Aorta (tissue), 5 donors: Measurements from ENCODE around the gene EGFL7. TPM values are rescaled to one million over a fixed set of nuclear protein-coding genes. Genes with fewer than 3 reads are reported as not detected.
A peak's percentile ranks its signal among the peaks of the same experiment; 100 is the strongest.

Source experiments
- ATAC-seq: fragments of 200-7000 bp; cut with Tn5 transposase; one replicate; pipeline ENCODE4 v1.9.1; 2022; ENCODE audit warnings: moderate library complexity; ENCODE audit not compliant: low FRiP score
- DNase-seq, 2 donors: peaks; one replicate each; pipeline ENCODE4 v3.0.0-alpha.2; 2020
- H3K27ac ChIP-seq, 2 donors: one replicate each; pipeline ENCODE4 v1.5.1; 2013; ENCODE audit warnings: low read length in 2 of 2, mild to moderate bottlenecking in 2 of 2, moderate library complexity in 2 of 2, control low read depth in 1 of 2, inconsistent platforms in 1 of 2, low read depth in 1 of 2
- H3K27me3 ChIP-seq, 2 donors: one replicate each; pipeline ENCODE4 v1.6.1; 2013; ENCODE audit warnings: control low read depth in 1 of 2, low read length in 1 of 2, mild to moderate bottlenecking in 1 of 2, moderate library complexity in 1 of 2; ENCODE audit not compliant: insufficient read depth in 2 of 2, control insufficient read depth in 1 of 2
- H3K36me3 ChIP-seq, 2 donors: one replicate each; pipeline ENCODE4 v1.6.1; 2013; ENCODE audit warnings: control low read depth in 1 of 2, low read length in 1 of 2, mild to moderate bottlenecking in 1 of 2; ENCODE audit not compliant: insufficient read depth in 2 of 2, control insufficient read depth in 1 of 2
- H3K4me1 ChIP-seq, 2 donors: one replicate each; pipeline ENCODE4 v1.6.1; 2013; ENCODE audit warnings: low read length in 2 of 2, control low read depth in 1 of 2, mild to moderate bottlenecking in 1 of 2, moderate library complexity in 1 of 2; ENCODE audit not compliant: insufficient read depth in 2 of 2, control insufficient read depth in 1 of 2
- H3K4me3 ChIP-seq, 2 donors: one replicate each; pipeline ENCODE4 v1.5.1; 2013; ENCODE audit warnings: low read length in 2 of 2, control low read depth in 1 of 2, mild to moderate bottlenecking in 1 of 2
- H3K9me3 ChIP-seq: one replicate; pipeline ENCODE4 v1.6.1; 2013; ENCODE audit warnings: mild to moderate bottlenecking, low read length; ENCODE audit not compliant: control insufficient read depth
- WGBS, 2 donors: extraction: QIAGEN DNeasy Blood & Tissue Kit; methylation state at CpG; one replicate each; pipeline ENCODE4 v1.1.7; 2013; 5-methylcytosine and 5-hydroxymethylcytosine counted together
- intact Hi-C, 2 donors: fragments of 100-400 bp; cut with DNase I; formaldehyde crosslinking; loops; one replicate each; pipeline versions ENCODE4 v1.14.2 to v1.15.0; 2022
- polyA plus RNA-seq, 2 donors: library from polyadenylated mRNA; stranded (reverse); fragments of 200-250 nt; gene quantifications; one replicate each; pipeline ENCODE4 v1.2.3, GENCODE V29; 2013
- total RNA-seq, 2 donors: library from RNA; stranded (reverse); fragmentation: NEBNext Ultra II Directional; extraction: Animal tissue kit (Norgen Biotek cat#: 25700); gene quantifications; one replicate each; pipeline ENCODE4 v1.2.1, GENCODE V29; 2021
- donor health status: healthy with polysubstance abuse.
- donor health status: Bipolar disorder and iron deficiency.
- donor health status: DM: no; HTN: no; CAD: no.
- donor health status: DM: no; HTN: no; CAD: no.
- donor health status: DM: yes; HTN: yes; CAD: no.

Gene EGFL7
- total and polyA plus RNA-seq, 4 donors = 13.1 to 308 (median 55.3) TPM

DNA sequence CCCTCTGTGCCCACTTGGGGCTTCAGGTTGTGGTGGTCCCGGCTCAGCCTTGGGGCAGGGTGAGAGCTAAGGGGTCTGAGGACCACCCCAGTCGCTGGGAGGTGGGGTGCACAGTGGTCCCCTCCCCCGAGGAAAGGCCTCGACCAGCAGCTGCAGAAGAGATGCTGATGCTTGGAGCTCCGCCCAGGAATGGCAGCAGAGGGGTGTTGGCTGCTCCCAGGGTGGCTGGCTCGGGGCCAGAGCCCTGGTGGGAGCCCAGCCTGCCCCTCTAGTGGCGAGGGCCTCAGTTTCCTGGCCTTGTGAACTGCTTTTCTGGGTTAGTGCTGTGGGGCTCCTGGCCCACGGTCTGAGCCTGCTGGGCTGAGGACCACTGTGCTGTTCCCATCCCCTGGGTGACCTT lies 50.8 kb downstream of the EGFL7 start:
- intact Hi-C loops = no loop called here
- DNase-seq (no peak), ATAC-seq (peak; percentile 16)
- Histone ChIP-seq H3K27ac (no peak overlapping the region), H3K27me3 (no peaks in the 10 kb centered on the region), H3K36me3 (no peaks in the 10 kb centered on the region), H3K9me3 (no peaks in the 10 kb centered on the region), H3K4me1 (no peaks in the 10 kb centered on the region), H3K4me3 (no peak overlapping the region)
- 72 to 73% methylated on average over 8 of the region's 8 CpGs for WGBS, 2 donors

DNA sequence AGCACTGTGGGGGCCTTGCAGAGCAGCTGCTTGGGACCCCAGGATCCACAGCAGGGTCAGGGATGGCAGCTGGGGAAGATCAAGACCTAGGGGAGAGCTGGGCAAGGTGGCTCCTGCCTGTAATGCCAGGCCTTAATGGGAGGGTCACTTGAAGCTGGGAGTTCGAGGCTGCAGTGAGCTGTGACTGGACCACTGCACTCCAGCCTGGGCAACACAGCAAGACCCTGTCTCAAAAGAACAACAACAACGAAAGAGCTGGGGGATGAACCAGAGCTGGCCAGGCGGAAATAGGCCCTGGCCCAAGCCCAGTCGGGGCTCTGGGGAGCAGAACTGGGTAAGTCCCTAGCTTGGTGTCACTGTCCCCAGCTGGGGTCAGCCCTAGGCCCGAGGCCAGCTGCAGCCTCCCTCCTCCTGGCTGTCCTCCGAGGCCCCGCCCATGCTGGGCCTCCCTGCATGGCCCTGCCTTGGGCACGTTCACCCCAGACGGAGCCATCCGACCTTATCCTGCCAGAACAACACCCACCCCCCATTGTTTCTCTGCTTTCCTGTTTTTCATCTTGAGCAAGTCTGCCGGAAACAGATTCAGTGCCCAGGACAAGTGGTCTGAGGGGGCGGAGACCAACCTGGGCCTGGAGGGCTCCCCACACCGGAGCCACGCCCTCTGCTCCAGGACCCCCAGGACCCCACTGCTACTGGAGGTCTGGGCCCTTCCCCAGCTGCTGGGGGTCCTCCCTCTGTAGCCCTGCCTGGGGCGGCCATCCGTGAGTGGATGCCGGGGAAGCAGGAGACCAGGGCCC lies 51.6 kb downstream of the EGFL7 start:
- H3K27me3 ChIP-seq = no peaks in the 10 kb centered on the region
- no peak for DNase-seq
- 80 to 89% methylated on average over 15 to 17 of the region's 17 CpGs for WGBS, 2 donors
- no peaks in the 10 kb centered on the region for H3K36me3 ChIP-seq
- peak; percentile 58 for ATAC-seq
- no peak overlapping the region for H3K27ac ChIP-seq
- intact Hi-C loops = no loop called here
- no peaks in the 10 kb centered on the region for H3K4me1 ChIP-seq
- no peaks in the 10 kb centered on the region for H3K9me3 ChIP-seq
- no peak overlapping the region for H3K4me3 ChIP-seq

DNA sequence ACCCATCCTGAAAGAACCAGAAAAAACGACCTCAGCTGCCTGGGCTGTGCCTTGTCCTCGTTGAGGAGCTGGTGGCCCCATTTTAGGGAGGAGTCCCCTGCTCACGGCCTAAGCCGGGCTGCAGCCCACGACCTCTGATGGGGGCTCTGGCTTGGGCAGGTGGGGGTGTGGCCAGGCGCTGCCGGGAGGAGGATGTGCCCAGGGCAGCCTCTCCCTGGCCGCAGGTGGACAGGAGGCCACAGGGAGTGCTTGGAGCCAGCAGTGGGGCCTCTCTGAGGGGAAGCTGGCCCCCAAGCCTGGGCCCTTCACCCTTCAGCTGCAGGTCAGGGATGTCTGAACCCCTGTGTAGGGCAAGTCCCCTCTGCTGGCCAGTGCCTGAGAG lies 52.2 kb downstream of the EGFL7 start:
- H3K4me3 ChIP-seq = no peak overlapping the region
- H3K27me3 ChIP-seq = no peaks in the 10 kb centered on the region
- no peaks in the 10 kb centered on the region for H3K36me3 ChIP-seq
- ATAC-seq (no peak), DNase-seq (no peak)
- 77 to 79% methylated on average over 8 of the region's 8 CpGs for WGBS, 2 donors
- H3K9me3 ChIP-seq = no peaks in the 10 kb centered on the region
- intact Hi-C loops = no loop called here
- no peaks in the 10 kb centered on the region for H3K4me1 ChIP-seq
- H3K27ac ChIP-seq = no peak overlapping the region

DNA sequence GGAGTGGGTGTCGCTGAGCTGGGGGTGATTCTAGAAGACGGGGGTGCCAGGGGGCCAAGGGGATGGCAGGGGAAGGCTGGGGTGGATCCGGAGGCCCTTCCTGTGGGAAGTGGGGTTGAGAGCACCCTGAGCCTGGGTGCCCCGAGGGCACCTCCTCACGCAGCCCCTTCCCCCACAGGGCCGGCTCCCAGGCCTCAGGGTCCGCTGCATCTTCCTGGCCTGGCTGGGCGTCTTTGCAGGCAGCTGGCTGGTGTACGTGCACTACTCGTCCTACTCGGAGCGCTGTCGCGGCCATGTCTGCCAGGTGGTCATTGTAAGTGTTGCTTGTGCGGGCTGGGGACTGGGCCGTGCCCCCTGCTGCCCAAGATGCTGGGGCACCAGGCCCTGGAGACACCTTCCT lies 54.7 kb downstream of the EGFL7 start:
- H3K36me3 ChIP-seq = no peaks in the 10 kb centered on the region
- H3K4me3 ChIP-seq = no peak overlapping the region
- intact Hi-C loops = no loop called here
- no peaks in the 10 kb centered on the region for H3K9me3 ChIP-seq
- no peak overlapping the region for H3K27ac ChIP-seq
- WGBS, 2 donors = 89 to 93% methylated on average over 15 to 16 of the region's 16 CpGs
- ATAC-seq (no peak), DNase-seq (no peak)
- H3K4me1 ChIP-seq = no peaks in the 10 kb centered on the region
- H3K27me3 ChIP-seq = no peaks in the 10 kb centered on the region

DNA sequence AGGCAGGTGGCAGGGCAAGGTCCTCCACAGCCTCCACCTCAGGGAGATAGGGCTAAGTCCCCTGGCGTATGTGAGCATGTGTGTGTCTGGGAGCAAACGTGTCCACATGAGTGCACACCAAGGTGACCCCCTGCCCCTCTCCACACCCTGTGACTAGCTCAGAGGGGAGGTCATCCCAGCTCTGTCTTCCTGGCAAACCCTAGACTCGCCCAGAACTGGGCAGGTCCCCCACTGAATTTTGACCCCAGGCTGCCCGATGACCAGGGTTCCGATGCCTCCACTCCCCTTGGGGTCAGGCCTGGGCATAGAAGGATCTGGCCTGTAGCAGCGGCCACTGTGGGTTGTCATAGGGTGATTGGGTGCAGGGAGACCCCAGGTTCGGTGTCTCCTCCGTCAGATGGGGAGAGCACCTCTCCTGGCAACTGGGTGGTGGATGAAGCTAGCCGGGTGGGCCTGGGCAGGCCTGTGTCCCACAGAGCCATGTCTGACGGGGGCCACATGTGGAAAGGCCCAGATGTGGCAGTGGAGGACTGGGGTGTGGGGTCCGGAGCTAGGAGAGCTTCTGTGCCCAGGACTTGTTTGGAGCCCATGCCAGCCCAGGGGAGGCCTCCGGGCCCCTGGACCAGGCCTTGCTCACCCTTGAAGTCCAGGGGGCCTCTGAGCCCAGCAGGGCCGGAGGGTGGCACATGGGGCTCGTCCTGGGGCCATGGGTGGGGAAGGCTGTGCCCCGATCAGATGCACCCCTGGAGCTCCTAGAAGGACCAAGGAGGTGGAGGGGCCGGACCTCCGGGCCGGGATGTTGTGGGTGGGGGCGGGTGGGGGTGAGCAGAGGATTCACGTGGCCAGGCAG lies 55.9 kb downstream of the EGFL7 start:
- Histone ChIP-seq H3K27me3 (no peaks in the 10 kb centered on the region), H3K4me3 (no peak overlapping the region), H3K27ac (no peak overlapping the region), H3K9me3 (no peaks in the 10 kb centered on the region), H3K4me1 (no peaks in the 10 kb centered on the region), H3K36me3 (peaks cover 0 to 3% of the 10 kb centered on the region in 2 donors)
- DNase-seq (no peak), ATAC-seq (no peak)
- intact Hi-C loops = no loop called here
- WGBS, 2 donors = 82 to 84% methylated on average over 20 of the region's 20 CpGs

DNA sequence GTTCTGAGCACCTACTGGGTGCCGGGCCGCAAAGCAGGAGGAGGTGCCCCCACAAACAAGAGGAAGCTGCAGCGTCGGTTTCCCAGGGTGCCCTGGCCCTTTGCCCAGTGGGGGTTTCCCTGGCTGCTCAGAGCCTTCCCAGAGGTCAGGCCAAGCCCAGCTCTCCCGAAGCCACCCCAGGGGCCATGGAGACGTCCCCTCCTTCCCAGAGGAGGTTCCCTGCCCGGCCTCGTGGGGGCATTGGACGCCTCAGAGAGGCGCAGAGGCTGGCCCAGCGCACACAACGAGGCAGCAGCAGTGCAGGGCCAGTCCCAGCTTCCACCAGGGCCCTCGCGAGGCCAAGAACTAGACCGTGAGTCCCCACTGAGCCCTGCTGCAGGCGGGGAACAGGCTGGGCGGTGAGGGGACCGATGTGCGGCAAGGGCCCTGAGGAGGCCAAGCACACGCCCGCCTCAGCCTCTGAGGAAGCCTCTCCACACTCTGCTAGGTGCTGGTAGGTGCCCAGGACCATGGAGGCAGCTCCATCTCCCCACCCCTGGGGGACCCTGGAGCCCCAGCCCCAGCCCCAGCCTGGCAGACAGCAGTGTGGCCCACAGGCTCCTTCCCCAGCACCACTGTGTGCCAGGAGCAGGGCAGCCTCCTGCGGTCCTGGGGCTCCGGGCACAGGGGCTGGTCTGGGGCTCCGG lies 56.6 kb downstream of the EGFL7 start:
- Histone ChIP-seq H3K4me1 (no peaks in the 10 kb centered on the region), H3K9me3 (no peaks in the 10 kb centered on the region), H3K4me3 (no peak overlapping the region), H3K36me3 (peaks cover 0 to 3% of the 10 kb centered on the region in 2 donors), H3K27me3 (no peaks in the 10 kb centered on the region), H3K27ac (no peak overlapping the region)
- DNase-seq (peak in 1 of 2 donors; percentile 77), ATAC-seq (peak; percentile 19)
- intact Hi-C loops = no loop called here
- 73 to 74% methylated on average over 22 to 24 of the region's 24 CpGs for WGBS, 2 donors

DNA sequence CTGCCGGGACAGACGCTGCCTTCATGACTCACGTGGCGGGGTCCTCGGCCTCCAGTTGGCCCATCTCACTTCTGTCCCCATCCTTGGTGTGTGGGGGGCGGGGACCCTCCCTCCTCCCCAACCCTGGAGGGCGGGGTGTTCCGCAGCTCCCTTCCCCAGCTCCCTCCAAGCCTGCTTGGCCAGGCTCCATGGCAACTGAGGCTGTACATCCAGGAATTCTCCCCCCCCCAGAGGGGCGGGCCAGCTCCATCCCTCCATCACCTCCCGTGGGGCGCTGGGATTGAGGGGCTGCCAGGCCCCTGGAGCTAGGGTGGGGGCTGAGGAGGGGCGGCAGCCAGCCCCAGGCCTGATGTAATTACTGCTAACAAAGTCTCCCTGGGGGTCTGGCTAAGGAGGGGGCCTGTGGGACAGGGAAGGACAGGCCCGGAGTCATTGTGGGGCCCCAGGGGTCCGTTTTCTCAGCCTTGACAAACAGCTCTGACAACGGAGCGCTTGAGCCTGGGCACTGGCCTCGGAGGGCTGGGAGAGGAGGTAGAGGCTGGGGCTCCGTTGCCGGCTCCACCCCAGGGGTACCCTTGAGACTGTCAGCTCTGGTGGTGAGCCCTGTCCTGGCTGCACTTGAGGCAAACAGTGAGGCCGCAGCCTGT lies 57.7 kb downstream of the EGFL7 start:
- DNase-seq (peak in 1 of 2 donors; percentile 79), ATAC-seq (peak; percentile 13)
- no peaks in the 10 kb centered on the region for H3K9me3 ChIP-seq
- WGBS, 2 donors = 37 to 39% methylated on average over 19 to 20 of the region's 20 CpGs
- peaks cover 0 to 3% of the 10 kb centered on the region in 2 donors for H3K36me3 ChIP-seq
- no peak overlapping the region for H3K27ac ChIP-seq
- no peaks in the 10 kb centered on the region for H3K4me1 ChIP-seq
- intact Hi-C loops = no loop called here
- H3K27me3 ChIP-seq = no peaks in the 10 kb centered on the region
- no peak overlapping the region for H3K4me3 ChIP-seq

DNA sequence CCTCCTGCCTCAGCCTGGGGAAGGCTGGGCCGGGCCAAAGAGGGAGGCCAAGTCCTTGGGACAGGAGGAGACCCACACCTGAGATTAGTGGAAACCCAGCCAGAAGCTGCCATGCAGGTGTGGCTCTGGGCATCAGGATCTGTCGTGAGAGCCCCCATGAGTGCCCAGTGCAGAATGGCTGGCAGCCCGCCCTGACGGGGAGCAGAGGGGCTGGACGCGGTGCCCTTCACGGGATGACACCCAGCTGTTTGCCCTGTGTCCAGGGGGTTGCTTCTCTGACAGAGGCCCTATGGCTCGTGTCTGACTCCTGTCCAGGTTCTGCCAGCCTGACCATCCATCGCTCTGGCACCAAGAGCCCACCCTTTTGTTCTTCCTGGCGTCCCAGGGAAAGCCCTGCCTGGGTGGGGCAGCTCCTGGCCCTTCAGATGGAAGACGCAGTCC lies 58.2 kb downstream of the EGFL7 start:
- H3K4me1 ChIP-seq = no peaks in the 10 kb centered on the region

More for the DNA sequence above, 58.2 kb downstream of the EGFL7 start:
- intact Hi-C loops = no loop called here
- Histone ChIP-seq H3K4me3 (no peak overlapping the region), H3K27me3 (no peaks in the 10 kb centered on the region), H3K9me3 (no peaks in the 10 kb centered on the region), H3K36me3 (peaks cover 0 to 3% of the 10 kb centered on the region in 2 donors), H3K27ac (no peak overlapping the region)
- WGBS, 2 donors = 83 to 86% methylated on average over 11 of the region's 11 CpGs
- DNase-seq = peak in 1 of 2 donors; percentile 71
- ATAC-seq = peak; percentile 1
